ENCODE measurements around the gene HSPB3.

DNA sequence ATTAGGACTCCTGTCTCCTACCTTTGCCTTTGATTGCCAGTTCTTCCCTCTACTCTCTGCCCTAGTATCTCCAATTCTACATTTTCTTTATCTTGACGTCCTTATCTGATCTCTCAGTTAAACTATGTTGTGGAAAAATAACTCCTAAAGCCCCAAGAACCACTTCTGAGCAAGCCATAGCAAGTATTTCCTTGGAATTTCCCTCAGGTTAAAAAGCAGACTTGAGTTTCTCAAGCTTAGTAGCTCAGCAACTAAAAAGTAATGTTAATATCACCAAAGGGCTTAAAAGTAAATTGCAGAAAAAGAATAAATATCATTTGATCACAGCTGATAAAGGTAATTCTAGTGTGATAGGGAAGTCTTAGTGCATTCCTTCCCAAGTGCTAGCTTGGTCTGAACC lies 13.2 kb upstream of the HSPB3 start:
- TF ChIP-seq ESRRG (CRISPR knock-in tag; IDR thresholded peaks at IDR 0.05) (no peak), ARNTL (CRISPR knock-in tag; IDR thresholded peaks at IDR 0.05; ENCODE audit: borderline replicate concordance, low read depth) (no peak), SNAI2 (CRISPR knock-in tag; IDR thresholded peaks at IDR 0.05) (no peak), PPARA (CRISPR knock-in tag; IDR thresholded peaks at IDR 0.05; ENCODE audit: borderline replicate concordance) (no peak), ZFP3 (CRISPR knock-in tag; IDR thresholded peaks at IDR 0.05) (no peak), ZNF565 (CRISPR knock-in tag; conservative IDR thresholded peaks at IDR 0.05; ENCODE audit: low read depth) (no peak), CSDC2 (CRISPR knock-in tag; IDR thresholded peaks at IDR 0.05) (no peak), RARB (CRISPR knock-in tag; IDR thresholded peaks at IDR 0.05) (no peak), GLIS3 (CRISPR knock-in tag; IDR thresholded peaks at IDR 0.05) (no peak), TOX (CRISPR knock-in tag; IDR thresholded peaks at IDR 0.05; ENCODE audit: borderline replicate concordance) (no peak)
- TF ChIP-seq, protein P1, sequence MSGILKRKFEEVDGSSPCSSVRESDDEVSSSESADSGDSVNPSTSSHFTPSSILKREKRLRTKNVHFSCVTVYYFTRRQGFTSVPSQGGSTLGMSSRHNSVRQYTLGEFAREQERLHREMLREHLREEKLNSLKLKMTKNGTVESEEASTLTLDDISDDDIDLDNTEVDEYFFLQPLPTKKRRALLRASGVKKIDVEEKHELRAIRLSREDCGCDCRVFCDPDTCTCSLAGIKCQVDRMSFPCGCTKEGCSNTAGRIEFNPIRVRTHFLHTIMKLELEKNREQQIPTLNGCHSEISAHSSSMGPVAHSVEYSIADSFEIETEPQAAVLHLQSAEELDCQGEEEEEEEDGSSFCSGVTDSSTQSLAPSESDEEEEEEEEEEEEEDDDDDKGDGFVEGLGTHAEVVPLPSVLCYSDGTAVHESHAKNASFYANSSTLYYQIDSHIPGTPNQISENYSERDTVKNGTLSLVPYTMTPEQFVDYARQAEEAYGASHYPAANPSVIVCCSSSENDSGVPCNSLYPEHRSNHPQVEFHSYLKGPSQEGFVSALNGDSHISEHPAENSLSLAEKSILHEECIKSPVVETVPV (CRISPR knock-in tag; IDR thresholded peaks at IDR 0.05) = no peak
- TF ChIP-seq, protein P2, sequence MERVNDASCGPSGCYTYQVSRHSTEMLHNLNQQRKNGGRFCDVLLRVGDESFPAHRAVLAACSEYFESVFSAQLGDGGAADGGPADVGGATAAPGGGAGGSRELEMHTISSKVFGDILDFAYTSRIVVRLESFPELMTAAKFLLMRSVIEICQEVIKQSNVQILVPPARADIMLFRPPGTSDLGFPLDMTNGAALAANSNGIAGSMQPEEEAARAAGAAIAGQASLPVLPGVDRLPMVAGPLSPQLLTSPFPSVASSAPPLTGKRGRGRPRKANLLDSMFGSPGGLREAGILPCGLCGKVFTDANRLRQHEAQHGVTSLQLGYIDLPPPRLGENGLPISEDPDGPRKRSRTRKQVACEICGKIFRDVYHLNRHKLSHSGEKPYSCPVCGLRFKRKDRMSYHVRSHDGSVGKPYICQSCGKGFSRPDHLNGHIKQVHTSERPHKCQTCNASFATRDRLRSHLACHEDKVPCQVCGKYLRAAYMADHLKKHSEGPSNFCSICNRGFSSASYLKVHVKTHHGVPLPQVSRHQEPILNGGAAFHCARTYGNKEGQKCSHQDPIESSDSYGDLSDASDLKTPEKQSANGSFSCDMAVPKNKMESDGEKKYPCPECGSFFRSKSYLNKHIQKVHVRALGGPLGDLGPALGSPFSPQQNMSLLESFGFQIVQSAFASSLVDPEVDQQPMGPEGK (CRISPR knock-in tag; IDR thresholded peaks at IDR 0.05; ENCODE audit: borderline replicate concordance) = no peak
- TF ChIP-seq, protein P3, sequence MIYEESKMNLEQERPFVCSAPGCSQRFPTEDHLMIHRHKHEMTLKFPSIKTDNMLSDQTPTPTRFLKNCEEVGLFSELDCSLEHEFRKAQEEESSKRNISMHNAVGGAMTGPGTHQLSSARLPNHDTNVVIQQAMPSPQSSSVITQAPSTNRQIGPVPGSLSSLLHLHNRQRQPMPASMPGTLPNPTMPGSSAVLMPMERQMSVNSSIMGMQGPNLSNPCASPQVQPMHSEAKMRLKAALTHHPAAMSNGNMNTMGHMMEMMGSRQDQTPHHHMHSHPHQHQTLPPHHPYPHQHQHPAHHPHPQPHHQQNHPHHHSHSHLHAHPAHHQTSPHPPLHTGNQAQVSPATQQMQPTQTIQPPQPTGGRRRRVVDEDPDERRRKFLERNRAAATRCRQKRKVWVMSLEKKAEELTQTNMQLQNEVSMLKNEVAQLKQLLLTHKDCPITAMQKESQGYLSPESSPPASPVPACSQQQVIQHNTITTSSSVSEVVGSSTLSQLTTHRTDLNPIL (CRISPR knock-in tag; IDR thresholded peaks at IDR 0.05; ENCODE audit: low read depth) = no peak

All from SK-N-SH treated with all-trans-retinoic acid at 6 μM for 48 hours (cell line).